ENCODE measurements around the gene IDI2. TPM values are rescaled to one million over a fixed set of nuclear protein-coding genes. Genes with fewer than 3 reads are reported as not detected.
"Not testable (repeated sequence)": the region's sequence is repeated elsewhere in the genome, so short reads cannot be mapped to it uniquely, and the experiment has no call there.

The IDI2 gene
- total RNA-seq = not detected in 2 replicates

DNA sequence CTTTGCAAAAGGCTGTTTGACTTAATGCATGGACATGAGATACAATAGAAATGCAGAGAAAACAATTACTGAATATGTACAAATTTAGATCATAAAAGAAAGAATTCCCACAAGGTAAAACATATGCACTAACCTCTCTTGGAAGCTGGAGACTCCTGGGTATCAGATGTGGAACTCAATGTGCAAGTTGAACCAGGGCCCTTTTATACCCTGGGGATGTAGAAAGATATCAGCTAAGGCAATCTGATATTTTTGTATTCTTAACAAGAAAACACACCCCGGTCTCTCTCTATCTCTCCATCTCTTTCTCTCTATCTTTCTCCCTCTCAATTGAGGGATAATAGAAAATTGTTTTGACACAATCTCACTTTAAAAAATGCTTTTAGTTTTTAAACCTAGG lies at the start of gene IDI2:
Gene IDI2 (minus strand): TSS at position 177 of the 400 bp plus-strand sequence. CDS start 1,136 bp downstream, outside the sequence.
- no peak for DNase-seq

DNA sequence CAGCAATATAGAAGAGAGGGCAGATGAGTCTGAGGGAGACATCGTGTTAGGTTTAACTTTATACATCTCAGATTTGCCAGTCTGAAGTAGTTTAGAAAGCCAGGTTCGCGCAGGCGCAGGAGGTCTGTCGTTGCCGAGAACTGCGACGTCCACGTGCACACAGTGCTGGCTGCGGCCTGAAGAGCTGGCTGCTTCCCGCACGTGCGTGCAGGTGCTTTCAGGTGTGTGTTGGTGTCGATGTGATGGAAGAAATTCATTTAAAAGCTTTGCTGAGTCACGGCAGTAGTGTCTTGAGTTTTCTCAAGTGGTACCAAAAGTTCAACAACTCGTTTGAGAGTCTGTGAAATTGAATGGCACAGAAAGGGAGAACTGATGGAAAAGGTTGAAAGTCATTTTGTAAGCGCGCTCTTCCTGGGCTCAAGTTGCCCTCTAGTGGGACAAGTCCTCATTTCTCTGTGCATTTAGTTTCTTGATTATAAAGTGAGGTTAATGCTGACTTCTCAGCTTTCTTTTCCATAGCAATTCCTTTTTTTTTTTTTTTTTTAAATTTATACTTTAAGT lies 49.2 kb upstream of the IDI2 start:
- peak; percentile 53 for DNase-seq

DNA sequence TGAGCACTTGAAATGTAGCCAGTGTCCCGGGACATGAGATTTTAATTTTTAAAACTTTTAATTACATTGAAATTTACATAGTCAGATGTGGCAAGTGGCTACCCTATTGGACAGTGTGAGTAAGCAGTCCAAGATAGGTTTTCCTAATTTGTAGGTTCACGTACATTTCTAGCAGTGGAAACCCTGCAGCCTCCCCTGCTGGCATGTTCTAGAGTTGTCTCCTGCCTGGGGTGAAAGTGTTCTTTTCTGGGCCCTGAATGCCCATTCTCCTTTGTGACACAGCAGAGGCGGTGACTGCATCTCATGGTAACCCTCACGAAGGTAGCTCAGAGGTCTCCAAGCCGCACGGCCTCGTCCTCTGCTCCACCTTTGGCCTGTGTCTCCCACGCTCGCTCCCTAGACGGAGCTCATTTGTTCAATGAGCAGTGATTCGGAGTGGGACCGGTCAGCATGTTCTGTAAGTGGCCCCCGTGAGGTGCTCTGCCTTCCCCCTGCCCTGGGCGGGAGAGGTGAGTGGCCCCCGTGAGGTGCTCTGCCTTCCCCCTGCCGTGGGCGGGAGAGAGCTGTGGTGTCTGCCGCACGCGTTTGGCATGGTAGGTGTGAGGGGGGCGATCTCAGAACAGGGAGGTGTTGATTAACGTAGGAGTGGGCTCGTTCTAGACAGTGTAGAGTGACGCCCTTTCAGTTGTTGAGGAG lies 48.5 kb upstream of the IDI2 start:
- DNase-seq = peak; percentile 40

DNA sequence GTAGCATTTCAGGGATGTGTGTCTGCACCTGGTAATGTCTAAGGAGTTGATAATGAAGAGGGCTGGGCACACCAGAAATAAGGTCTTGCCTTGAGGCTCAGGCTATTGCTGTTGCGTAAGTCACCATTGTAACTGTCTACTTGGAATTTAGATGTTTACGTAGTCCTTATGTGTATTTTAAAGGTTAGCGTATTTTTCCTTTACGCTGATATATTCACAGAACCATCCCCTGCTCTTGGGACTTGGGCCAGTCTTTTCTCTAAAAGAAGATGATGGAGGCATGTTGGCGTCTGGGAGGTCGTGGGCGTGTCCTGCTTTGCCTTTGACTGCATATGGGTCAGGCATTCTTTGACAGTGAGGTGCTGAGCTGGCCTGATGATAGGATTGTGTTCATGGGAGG lies 45.3 kb upstream of the IDI2 start:
- DNase-seq = no peak

- no peak for DNase-seq
Measured at GRCh38 chr10:1068380-1069361, 43.0 kb upstream of the IDI2 start.

DNA sequence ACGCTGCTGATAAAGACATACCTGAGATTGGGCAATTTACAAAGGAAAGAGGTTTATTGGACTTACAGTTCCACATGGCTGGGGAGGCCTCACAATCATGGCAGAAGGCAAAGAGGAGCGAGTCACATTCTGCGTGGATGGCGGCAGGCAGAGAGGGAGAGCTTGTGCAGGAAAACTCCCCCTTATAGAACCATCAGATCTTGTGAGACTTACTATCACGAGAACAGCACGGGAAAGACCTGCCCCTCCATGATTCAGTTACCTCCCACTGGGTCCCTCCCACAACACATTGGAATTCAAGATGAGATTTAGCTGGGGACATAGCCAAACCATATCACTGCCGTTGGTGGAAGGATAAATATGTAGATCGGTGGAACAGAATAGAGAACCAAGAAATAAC lies 41.1 kb upstream of the IDI2 start:
- DNase-seq = not testable (repeated sequence)

GRCh38 chr10:1064964-1065247 lies 39.2 kb upstream of the IDI2 start:
- DNase-seq = peak; percentile 54

- DNase-seq = no peak
Measured at GRCh38 chr10:1063232-1063865, 37.7 kb upstream of the IDI2 start.

DNA sequence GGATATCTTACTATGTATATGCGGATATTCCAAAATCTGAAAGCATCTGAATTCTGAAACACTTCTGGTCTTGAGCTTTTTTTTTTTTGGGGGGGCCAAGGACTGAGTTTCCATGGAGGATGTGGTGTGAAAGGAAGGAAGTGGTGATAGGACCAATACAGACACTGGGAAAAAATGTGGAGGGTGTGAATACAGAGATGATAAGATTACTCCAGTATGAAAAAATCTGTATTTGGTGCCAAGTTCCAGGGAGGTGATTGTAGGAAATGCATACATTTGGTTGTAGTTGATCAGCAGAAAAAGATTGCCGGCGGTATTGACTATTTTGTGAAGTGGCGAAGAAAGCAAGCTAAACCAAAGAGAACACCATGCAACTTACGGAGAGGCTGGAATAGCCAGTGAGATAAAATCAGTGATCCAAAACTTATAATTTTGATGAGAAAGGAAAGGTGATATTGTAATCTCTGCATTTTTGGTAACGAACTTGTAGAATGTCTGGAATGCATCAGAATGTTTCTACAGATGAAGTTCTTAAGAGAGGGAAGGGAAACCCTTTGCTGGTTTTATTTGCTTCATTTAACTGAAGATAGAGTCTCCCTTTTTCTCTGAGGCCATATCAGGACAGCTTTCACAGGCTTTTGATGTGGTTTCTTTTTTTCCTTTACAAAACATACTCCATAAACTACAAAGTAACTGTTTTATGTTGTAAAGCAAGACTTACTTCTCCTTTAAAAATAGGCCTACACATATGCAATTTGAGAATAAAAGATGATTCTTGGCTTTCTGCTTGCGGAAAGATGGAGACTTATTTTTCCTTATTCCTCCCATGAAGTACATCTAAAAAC lies 36.5 kb upstream of the IDI2 start:
- DNase-seq = peak; percentile 70

DNA sequence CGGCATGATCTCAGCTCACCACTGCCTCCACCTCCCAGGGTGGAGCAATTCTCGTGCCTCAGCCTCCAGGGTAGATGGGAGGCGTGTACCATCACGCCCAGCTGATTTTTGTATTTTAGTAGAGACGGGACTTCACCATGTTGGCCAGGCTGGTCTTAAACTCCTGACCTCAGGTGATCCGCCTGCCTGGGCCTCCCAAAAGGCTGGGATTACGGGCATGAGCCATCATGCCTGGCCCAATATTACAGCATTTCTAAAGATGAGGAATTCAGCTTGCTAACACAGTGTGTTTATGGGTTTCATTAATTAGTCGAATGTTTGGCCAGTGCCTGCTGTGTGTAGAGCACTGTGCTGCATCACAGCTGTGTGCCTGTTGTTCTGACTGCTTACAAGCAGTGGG lies 34.2 kb upstream of the IDI2 start:
- no peak for DNase-seq

GRCh38 chr10:1058017-1058416 lies 32.4 kb upstream of the IDI2 start:
- DNase-seq = no peak

- peak; percentile 66 for DNase-seq
Measured at GRCh38 chr10:1057106-1057657, 31.5 kb upstream of the IDI2 start.

DNA sequence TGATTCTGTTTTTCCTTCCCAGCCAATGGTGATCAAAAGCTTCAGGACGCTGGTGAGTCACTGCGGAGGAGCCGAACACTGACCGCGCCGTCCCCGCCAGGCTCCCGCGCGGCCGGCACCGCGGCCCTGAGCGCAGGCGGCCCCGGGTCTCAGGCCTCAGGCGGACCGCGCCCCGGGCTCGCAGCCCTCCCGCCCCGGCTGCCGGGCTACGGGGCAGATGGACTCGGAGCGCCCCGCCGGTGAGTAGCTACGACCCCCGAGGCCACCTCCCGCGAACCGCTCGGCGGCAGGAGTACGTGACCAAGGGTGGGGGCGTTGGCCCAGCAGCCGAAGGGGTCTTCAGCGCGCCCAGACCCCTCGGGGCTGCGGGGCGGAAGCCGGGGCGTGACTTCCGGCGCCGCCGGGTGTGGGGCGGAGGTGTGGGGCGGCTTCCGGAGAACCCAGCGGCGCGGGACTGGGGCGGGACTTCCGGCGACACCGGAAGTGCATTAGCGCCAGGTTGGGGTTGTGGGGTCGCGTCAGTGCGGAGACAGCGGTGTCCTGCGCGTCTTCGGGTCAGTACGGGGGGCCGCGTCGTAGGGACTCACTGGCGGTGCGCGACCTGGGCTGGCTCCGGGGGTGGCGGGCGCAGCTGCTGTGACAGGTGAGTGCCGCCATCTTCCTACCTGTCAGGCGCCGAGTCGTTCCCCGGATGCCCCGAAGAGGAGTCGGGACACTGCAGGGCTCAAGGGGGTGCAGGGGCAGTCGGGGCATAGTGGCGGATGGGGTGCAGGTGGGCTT lies 30.9 kb upstream of the IDI2 start, which contains the start of gene WDR37:
Gene WDR37 (plus strand): TSS at position 60 of the 780 bp plus-strand sequence. CDS start 15,771 bp downstream, outside the sequence.
- DNase-seq = peak; percentile 90

DNA sequence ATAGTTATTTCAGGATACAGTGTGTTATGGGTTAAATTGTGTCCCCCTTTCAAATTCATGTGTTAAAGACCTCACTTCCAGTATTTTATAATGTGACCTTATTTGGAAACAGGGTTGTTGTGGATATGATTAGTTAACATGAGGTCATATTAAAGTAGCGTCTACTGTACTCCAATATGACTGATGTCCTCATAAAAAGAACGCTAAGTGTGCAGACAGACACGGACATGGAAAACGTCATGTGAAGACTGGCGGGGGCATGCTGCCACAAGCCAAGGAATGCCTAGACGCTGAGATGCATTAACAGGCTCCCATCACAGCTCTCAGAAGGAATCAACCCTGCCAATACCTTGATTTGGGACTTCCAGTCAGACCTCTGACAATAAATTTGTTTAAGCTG lies 29.0 kb upstream of the IDI2 start:
- DNase-seq = no peak

DNA sequence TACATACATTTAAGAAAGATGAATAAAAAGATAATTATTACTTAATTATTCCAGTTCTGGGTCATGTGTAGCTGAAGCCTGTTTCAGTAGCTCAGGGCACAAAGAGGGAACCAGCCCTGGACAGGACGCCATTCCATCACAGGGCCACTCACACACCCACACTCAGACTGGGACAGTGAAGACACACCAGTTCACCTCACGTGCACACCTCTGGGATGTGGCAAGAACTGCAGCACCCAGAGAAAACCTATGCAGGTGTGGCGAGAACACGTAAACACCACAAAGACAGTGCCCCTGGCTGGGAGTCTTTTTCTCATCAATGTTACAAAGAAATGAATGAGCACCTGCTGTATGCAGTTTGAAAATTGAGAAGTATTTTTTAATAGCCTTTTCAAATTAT lies 24.9 kb upstream of the IDI2 start:
- DNase-seq = no peak

GRCh38 chr10:1050145-1050544 lies 24.5 kb upstream of the IDI2 start:
- peak; percentile 45 for DNase-seq

GRCh38 chr10:1049425-1049958 lies 23.8 kb upstream of the IDI2 start:
- no peak for DNase-seq

DNA sequence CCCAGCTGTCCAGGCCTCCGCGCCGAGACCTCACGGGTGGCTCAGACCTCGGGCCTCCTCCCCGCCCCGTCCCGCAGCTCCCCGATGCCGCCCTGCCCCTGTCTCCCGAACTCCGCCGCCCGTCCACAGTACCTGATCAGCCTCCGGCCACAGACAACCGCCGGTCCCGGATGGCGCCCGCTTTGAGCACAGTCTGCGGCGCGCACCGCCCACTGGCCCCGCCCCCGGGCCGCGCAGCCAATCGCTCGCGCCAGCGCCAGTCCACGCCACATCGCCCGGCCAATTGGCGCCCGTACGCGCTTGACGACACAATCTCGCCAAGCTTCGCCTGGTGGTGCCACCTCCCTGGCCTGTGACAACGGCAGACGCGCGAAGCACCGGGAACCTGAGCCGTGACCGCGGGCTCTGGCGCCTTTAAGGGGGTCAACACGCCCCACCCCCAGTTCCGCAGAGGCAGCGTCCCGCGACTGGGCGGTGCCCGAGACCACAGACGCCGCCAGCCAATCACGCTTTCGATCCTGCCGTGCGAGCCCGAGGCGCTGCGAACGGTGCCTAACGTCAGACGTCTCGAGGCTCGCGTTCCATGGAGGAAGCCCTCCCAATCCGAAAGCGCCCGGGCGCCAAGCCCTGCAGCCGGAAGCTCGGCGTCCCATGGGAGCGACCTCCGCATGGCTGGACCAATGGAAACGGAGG lies 23.2 kb upstream of the IDI2 start, which contains the start of gene IDI1:
Gene IDI1 (minus strand): TSS at position 388 of the 693 bp plus-strand sequence. CDS start 116 bp downstream, at position 272.
- DNase-seq = peak; percentile 99

DNA sequence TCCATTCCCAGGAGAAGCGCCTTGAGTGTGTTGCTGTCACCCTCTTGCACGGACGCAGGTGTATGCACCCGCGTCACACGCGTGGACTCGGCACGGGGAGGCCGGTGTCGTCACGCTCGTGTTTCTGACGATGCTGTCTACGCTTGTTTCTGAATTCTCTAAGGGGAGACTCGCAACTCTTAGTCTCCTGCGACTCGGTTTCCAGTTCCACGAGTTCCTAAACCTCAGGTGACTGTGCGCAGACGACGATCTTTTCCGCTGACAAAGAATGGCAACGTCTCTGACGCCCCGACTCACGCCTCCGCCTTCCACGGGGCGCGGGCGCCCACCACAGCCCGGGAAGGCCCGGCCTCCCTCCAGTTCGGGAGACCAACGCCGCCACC lies 22.7 kb upstream of the IDI2 start:
- peak; percentile 56 for DNase-seq

- DNase-seq = peak; percentile 31
Measured at GRCh38 chr10:1047937-1048336, 22.3 kb upstream of the IDI2 start.

All from dermis blood vessel endothelial cell (primary cell).